Body of pancreas (tissue), 4 donors: ENCODE results near the gene THAP8. TPM values are rescaled to one million over a fixed set of nuclear protein-coding genes. Genes with fewer than 3 reads are reported as not detected.

ENCODE experiments used
- ATAC-seq: fragments of 150-250 bp; one replicate; pipeline ENCODE4 v1.9.1; 2016
- DNase-seq, 4 donors: peaks; one replicate each; pipeline ENCODE4 v3.0.0-alpha.2; 2019
- H3K27ac ChIP-seq, 4 donors: fragments of 200-600 bp; sonication (generic); 1 replicate in 3 of 4; 2 replicates in 1 of 4; pipeline versions ENCODE4 v1.5.1 to v1.6.1; 2016 to 2019; ENCODE audit warnings: mild to moderate bottlenecking in 1 of 4, mixed read lengths in 1 of 4, moderate library complexity in 1 of 4
- H3K27me3 ChIP-seq, 2 donors: fragments of 200-600 bp; sonication (generic); one replicate each; pipeline ENCODE4 v1.6.0; 2016; ENCODE audit warnings: mild to moderate bottlenecking in 1 of 2
- H3K36me3 ChIP-seq, 2 donors: fragments of 200-600 bp; sonication (generic); replicated peaks in 1 of 2; 2 replicates each; pipeline ENCODE4 v1.5.1; 2016; ENCODE audit warnings: low read depth in 2 of 2; ENCODE audit not compliant: insufficient read depth in 1 of 2
- H3K4me1 ChIP-seq: fragments of 200-600 bp; sonication (generic); one replicate; pipeline ENCODE4 v1.6.0; 2016
- H3K4me3 ChIP-seq, 2 donors: fragments of 200-600 bp; sonication (generic); 1 replicate in 1 of 2; 2 replicates in 1 of 2; pipeline ENCODE4 v1.5.1; 2016 to 2019
- H3K9me3 ChIP-seq, 3 donors: fragments of 200-600 bp; sonication (generic); 1 replicate in 2 of 3; 2 replicates in 1 of 3; pipeline ENCODE4 v1.5.1; 2016
- POLR2A ChIP-seq, 3 donors: fragments of 450-650 bp; IDR thresholded peaks; one replicate each; pipeline ENCODE4 v1.6.1; 2016; ENCODE audit warnings: antibody characterized with exemption in 3 of 3, mild to moderate bottlenecking in 2 of 3
- WGBS, 2 donors: methylation state at CpG; one replicate each; pipeline ENCODE4 v1.1.5; 2017; 5-methylcytosine and 5-hydroxymethylcytosine counted together
- intact Hi-C: fragments of 100-400 bp; cut with DNase I; formaldehyde crosslinking; loops from one replicate; pipeline ENCODE4 v1.15.1; 2023
- total RNA-seq, 2 donors: library from RNA; depleted of rRNA; stranded (reverse); fragments of >200 nt; gene quantifications; one replicate each; pipeline ENCODE4 v1.1.0, GENCODE V29; 2016
- TF ChIP-seq, protein P1 (sequence below), 7 experiments: fragments of 450-650 bp in 4 of 7; fragments of 200-600 bp in 3 of 7; sonication (generic) in 3 of 7; IDR thresholded peaks; one replicate each; pipeline ENCODE4 v1.5.1; 2016 to 2019; ENCODE audit warnings: antibody characterized with exemption in 7 of 7

The THAP8 gene
- total RNA-seq, 2 donors from 2014 or later, result 1.3 to 6.0 TPM

DNA sequence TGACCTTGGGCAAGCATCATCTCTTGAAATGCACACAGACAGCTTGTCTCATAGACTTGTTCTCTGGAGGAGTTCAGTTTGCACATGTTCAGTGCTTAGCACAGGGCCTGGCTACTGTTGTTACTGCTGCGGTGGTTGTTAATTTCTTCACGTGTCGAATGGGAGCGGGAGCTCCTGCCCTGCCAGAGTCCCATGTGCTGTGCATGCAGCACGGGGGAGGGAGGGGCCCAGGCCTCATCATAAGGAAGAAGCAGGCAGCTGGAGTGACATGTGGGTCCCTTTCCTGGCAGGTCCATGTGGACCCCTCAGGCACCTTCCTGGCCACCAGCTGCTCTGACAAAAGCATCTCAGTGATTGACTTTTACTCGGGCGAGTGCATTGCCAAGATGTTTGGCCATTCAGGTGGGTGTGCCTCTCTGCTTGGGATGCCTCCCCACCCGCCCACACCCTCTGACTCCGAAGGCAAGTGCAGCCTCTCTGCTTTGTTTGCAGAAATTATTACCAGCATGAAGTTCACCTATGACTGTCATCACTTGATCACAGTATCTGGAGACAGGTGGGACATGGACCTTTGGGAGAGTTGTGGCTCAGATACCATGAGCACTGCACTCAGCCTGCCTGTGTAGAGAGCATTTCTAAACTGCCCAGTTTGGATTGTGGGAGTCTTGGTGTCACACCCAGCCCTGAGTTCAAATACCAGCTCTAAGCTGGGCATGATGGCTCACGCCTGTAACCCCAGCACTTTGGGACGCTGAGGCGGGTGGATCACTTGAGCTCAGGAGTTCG is 37.0 kb upstream of the THAP8 start:
- WGBS, 2 donors, result 80 to 86% methylated on average over 9 to 13 of the region's 13 CpGs
- DNase-seq (no peak), ATAC-seq (no peak)
- Histone ChIP-seq H3K27me3 (no peaks in the 10 kb centered on the region), H3K4me1 (no peaks in the 10 kb centered on the region), H3K27ac (no peak overlapping the region), H3K9me3 (no peaks in the 10 kb centered on the region), H3K4me3 (no peak overlapping the region), H3K36me3 (no peaks in the 10 kb centered on the region)
- TF ChIP-seq POLR2A (IDR thresholded peaks at IDR 0.05), result no peak
- TF ChIP-seq, protein P1, sequence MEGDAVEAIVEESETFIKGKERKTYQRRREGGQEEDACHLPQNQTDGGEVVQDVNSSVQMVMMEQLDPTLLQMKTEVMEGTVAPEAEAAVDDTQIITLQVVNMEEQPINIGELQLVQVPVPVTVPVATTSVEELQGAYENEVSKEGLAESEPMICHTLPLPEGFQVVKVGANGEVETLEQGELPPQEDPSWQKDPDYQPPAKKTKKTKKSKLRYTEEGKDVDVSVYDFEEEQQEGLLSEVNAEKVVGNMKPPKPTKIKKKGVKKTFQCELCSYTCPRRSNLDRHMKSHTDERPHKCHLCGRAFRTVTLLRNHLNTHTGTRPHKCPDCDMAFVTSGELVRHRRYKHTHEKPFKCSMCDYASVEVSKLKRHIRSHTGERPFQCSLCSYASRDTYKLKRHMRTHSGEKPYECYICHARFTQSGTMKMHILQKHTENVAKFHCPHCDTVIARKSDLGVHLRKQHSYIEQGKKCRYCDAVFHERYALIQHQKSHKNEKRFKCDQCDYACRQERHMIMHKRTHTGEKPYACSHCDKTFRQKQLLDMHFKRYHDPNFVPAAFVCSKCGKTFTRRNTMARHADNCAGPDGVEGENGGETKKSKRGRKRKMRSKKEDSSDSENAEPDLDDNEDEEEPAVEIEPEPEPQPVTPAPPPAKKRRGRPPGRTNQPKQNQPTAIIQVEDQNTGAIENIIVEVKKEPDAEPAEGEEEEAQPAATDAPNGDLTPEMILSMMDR (IDR thresholded peaks at IDR 0.05), result no peak
- intact Hi-C loops, result no loop called here

DNA sequence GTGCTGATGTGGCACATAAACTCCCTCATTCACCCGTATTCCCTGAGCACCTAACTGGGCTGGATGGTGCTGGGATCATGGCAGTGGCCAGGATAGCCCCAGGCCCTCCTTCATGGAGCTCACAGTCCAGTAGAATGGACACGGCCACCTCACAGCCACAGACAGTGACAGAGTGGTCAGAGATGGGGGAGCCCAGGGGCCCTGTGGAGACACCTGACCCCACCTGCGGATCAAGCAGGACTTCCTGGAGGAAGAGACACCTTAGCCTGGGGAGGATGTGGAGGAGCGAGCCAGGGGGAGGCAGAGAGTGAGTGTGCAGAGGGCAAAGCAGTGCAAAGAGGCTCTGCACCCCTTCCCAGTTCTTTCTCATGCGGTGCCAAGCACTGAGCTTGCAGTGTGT is 35.8 kb upstream of the THAP8 start:
- Histone ChIP-seq H3K27ac (no peak overlapping the region), H3K36me3 (no peaks in the 10 kb centered on the region), H3K4me1 (no peaks in the 10 kb centered on the region), H3K4me3 (no peak overlapping the region), H3K9me3 (no peaks in the 10 kb centered on the region), H3K27me3 (no peaks in the 10 kb centered on the region)
- intact Hi-C loops, result no loop called here
- TF ChIP-seq, protein P1 (IDR thresholded peaks at IDR 0.05), result no peak
- no peak for TF ChIP-seq POLR2A (IDR thresholded peaks at IDR 0.05)
- ATAC-seq, result no peak
- WGBS, 2 donors, result 92 to 94% methylated on average over 5 of the region's 5 CpGs
- no peak for DNase-seq

DNA sequence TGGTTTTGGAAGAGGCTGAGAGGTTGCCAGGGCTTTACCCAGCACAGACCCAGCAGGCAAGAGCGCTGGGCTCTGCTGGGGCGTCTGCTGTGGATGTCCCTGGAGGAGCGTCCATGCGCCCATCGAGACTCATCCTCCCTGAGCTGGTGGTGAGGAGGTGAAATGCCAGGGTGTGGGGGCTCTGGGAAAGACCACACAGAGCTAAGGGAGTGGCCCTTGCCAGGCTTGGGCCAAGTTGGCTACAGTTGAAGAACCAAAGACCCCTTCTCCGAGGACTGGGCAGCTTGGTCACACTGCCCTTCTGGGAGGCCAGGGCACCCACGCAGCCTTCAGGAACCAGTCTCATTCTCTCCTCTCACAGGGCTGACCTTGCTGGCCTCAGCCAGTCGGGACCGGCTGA is 32.2 kb upstream of the THAP8 start:
- TF ChIP-seq POLR2A (IDR thresholded peaks at IDR 0.05), result no peak
- TF ChIP-seq, protein P1 (IDR thresholded peaks at IDR 0.05), result no peak
- Histone ChIP-seq H3K4me1 (no peaks in the 10 kb centered on the region), H3K4me3 (no peak overlapping the region), H3K36me3 (no peaks in the 10 kb centered on the region), H3K27ac (no peak overlapping the region), H3K27me3 (no peaks in the 10 kb centered on the region), H3K9me3 (no peaks in the 10 kb centered on the region)
- intact Hi-C loops, result no loop called here
- WGBS, 2 donors, result 92 to 95% methylated on average over 7 to 8 of the region's 9 CpGs
- no peak for DNase-seq
- ATAC-seq, result no peak

DNA sequence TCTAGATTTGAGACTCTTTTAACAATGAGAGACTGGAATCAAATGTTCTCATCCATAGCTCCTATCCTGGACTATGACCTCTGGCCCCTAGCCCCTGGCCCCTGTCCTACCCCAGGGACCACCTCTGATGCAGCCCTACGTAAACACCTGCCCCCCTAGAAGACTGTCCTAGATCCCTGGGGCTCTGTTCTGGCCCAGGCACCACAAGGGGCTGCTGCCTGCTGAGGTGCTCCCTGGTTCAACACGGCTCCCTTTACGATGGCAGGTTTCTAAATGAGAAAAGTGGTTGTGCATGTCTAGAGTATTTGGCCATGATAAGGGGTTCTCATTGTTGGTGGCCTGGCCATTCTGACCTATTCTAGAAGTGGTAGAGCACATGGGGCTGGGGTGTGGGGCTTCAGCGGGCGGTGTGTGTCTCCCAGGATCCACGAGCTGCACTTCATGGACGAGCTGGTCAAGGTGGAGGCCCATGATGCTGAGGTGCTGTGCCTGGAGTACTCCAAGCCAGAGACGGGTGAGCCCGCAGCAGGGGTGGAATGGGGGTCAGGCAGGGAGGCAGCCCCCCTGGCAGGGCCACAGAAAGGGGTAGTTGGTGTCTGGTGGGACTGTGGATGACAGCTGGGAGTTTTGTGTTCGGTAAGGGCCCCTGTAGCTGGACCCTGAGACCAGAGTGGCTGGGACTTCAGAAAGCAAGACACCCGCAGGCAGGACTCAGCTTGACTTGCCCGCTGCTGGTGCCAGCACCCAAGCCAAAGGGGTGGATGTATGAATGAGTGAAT is 30.3 kb upstream of the THAP8 start:
- H3K4me3 ChIP-seq, result no peak overlapping the region
- 88 to 96% methylated on average over 11 of the region's 12 CpGs for WGBS, 2 donors
- intact Hi-C loops, result no loop called here
- H3K27ac ChIP-seq, result no peak overlapping the region
- no peaks in the 10 kb centered on the region for H3K4me1 ChIP-seq
- no peaks in the 10 kb centered on the region for H3K36me3 ChIP-seq
- ATAC-seq, result no peak
- H3K9me3 ChIP-seq, result no peaks in the 10 kb centered on the region
- no peak for DNase-seq
- no peak for TF ChIP-seq POLR2A (IDR thresholded peaks at IDR 0.05)
- TF ChIP-seq, protein P1 (IDR thresholded peaks at IDR 0.05), result no peak
- no peaks in the 10 kb centered on the region for H3K27me3 ChIP-seq
